Measurements from ENCODE around the gene ADM5.

DNA sequence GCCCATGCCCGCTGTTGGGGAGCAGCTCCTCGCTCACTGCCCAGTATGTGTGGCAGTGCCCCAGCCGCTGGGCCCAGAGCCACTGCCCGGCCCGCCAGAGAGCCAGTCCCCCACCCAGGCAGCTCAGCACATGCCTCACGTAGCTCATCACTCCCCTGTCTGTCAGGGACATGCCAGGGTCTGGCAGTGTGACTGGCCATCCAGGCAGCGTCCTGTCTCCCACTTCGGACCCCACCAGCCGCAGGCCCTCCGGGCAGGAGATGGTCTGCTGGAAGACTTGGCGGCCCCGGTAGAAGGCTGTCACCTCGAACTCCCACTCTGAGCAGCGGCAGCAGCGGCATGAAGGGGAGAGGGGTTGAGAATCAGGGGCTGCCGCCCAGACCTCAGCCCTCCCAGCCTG lies 27.4 kb upstream of the ADM5 start:
- TF ChIP-seq TCF7 (IDR thresholded peaks at IDR 0.05; ENCODE audit: borderline replicate concordance): no peak
- TF ChIP-seq EZH2 (IDR thresholded peaks at IDR 0.05; ENCODE audit: borderline replicate concordance, control insufficient read depth, low read depth, low read length): no peak
- TF ChIP-seq KAT2A (conservative IDR thresholded peaks at IDR 0.05; ENCODE audit: control insufficient read depth, low read depth, low read length): no peak
- no peak for TF ChIP-seq HDAC2 (IDR thresholded peaks at IDR 0.05)
- TF ChIP-seq CTCF (IDR thresholded peaks at IDR 0.05 in 2 of 3, conservative IDR thresholded peaks at IDR 0.05 in 1 of 3; ENCODE audit: control insufficient read depth in 2 of 3, extremely low read depth in 1 of 3, insufficient read depth in 1 of 3, low read depth in 3 of 3, low read length in 3 of 3): no peak
